Measurements from ENCODE around the gene MYO5B.

GRCh38 chr18:49819823-49820671, 374.9 kb downstream of the MYO5B start:
- TF ChIP-seq CTCF (IDR thresholded peaks at IDR 0.05) (no peak), RCOR1 (IDR thresholded peaks at IDR 0.05; ENCODE audit: low read length) (no peak), RFX5 (IDR thresholded peaks at IDR 0.05; ENCODE audit: low read length) (no peak), TAF1 (IDR thresholded peaks at IDR 0.05; ENCODE audit: borderline replicate concordance, low read depth, low read length) (no peak), ZBTB33 (IDR thresholded peaks at IDR 0.05; ENCODE audit: borderline replicate concordance, low read depth) (no peak), TEAD4 (IDR thresholded peaks at IDR 0.05; ENCODE audit: borderline replicate concordance, insufficient read depth) (no peak), MXI1 (IDR thresholded peaks at IDR 0.05; ENCODE audit: low read depth, low read length) (no peak), SMC3 (IDR thresholded peaks at IDR 0.05; ENCODE audit: low read depth, low read length) (no peak), POLR2AphosphoS5 (IDR thresholded peaks at IDR 0.05; ENCODE audit: low read depth, low read length) (no peak), JUND (IDR thresholded peaks at IDR 0.05) (no peak), SIN3A (IDR thresholded peaks at IDR 0.05; ENCODE audit: borderline replicate concordance, low read depth, low read length) (no peak), FOXM1 (IDR thresholded peaks at IDR 0.05; ENCODE audit: low read depth) (no peak), EP300 (IDR thresholded peaks at IDR 0.05; ENCODE audit: borderline replicate concordance in 1 of 2, low read depth in 1 of 2, low read length in 1 of 2) (no peak), ELF1 (IDR thresholded peaks at IDR 0.05) (no peak)

All from SK-N-SH (cell line).